Upper lobe of left lung (tissue), 4 donors: ENCODE results near the gene CSH2.

Experiments used
- CTCF ChIP-seq, 6 experiments: fragments of 450-650 bp in 4 of 6; fragments of 200-600 bp in 2 of 6; sonication (generic) in 2 of 6; IDR thresholded peaks; one replicate each; pipeline ENCODE4 v1.5.1; 2016 to 2019; ENCODE audit warnings: antibody characterized with exemption in 6 of 6
- POLR2A ChIP-seq, 4 donors: fragments of 450-650 bp; IDR thresholded peaks; one replicate each; pipeline ENCODE4 v1.5.1; 2016 to 2017; ENCODE audit warnings: antibody characterized with exemption in 4 of 4, mild to moderate bottlenecking in 2 of 4
- POLR2AphosphoS5 ChIP-seq, 2 donors: sonication (generic); formaldehyde crosslinking; IDR thresholded peaks; one replicate each; pipeline ENCODE4 v1.5.1; 2017; ENCODE audit warnings: antibody characterized with exemption in 2 of 2

- TF ChIP-seq CTCF (IDR thresholded peaks at IDR 0.05): no peak
- TF ChIP-seq POLR2A (IDR thresholded peaks at IDR 0.05): no peak
- TF ChIP-seq POLR2AphosphoS5 (IDR thresholded peaks at IDR 0.05): no peak
Measured at GRCh38 chr17:63835167-63835720, 38.2 kb downstream of the CSH2 start.
